HUES48 (cell line): Measurements from ENCODE around the gene CEP192.
"Not testable (repeated sequence)": the region's sequence is repeated elsewhere in the genome, so short reads cannot be mapped to it uniquely, and the experiment has no call there.

Source experiments
- H3K27ac ChIP-seq: one replicate; pipeline ENCODE4 v1.7.0; 2013; ENCODE audit warnings: low read depth, low read length, inconsistent platforms
- H3K27me3 ChIP-seq: 2 replicates; pipeline ENCODE4 v1.6.1; 2013; ENCODE audit warnings: mild to moderate bottlenecking, low read length; ENCODE audit not compliant: control insufficient read depth, insufficient read depth
- H3K36me3 ChIP-seq: 2 replicates; pipeline ENCODE4 v1.6.1; 2013; ENCODE audit warnings: low read length; ENCODE audit not compliant: control insufficient read depth, insufficient read depth
- H3K4me1 ChIP-seq: 2 replicates; pipeline ENCODE4 v1.6.1; 2013; ENCODE audit warnings: mild to moderate bottlenecking, low read length; ENCODE audit not compliant: control insufficient read depth, insufficient read depth
- H3K4me3 ChIP-seq: 2 replicates; pipeline ENCODE4 v1.5.1; 2013; ENCODE audit warnings: mild to moderate bottlenecking, low read depth, low read length
- H3K9ac ChIP-seq: 2 replicates; pipeline ENCODE4 v1.6.1; 2013; ENCODE audit warnings: mild to moderate bottlenecking, low read depth, low read length, moderate library complexity
- H3K9me3 ChIP-seq: 2 replicates; pipeline ENCODE4 v1.6.1; 2013; ENCODE audit warnings: low read length; ENCODE audit not compliant: control insufficient read depth, insufficient read depth

The CEP192 gene

DNA sequence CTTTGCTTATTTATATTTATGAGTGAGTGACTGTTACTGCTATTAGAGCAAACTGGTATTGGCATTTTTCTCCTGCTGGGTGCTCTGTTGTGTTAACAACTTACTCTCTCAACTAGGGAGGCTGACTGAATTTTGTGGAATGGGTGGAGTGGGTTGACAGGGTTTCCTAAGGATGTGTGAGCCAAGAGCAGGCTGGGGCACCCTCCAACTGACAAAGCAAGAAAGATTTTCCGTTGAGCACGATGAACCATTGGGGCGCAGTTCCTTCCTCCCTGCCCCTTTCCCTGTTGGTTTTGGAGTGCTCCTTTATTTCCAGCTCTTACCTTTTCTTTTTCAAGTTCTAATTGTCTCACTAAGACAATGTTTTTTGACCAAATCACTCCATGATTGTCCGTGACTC, 23.0 kb upstream of the CEP192 start:
- H3K4me3 ChIP-seq, result no peak overlapping the region
- H3K27ac ChIP-seq, result no peak overlapping the region
- H3K36me3 ChIP-seq, result peaks cover 64% of the 10 kb centered on the region
- no peak overlapping the region for H3K9ac ChIP-seq
- H3K9me3 ChIP-seq, result no peaks in the 10 kb centered on the region
- H3K4me1 ChIP-seq, result no peaks in the 10 kb centered on the region
- no peaks in the 10 kb centered on the region for H3K27me3 ChIP-seq

DNA sequence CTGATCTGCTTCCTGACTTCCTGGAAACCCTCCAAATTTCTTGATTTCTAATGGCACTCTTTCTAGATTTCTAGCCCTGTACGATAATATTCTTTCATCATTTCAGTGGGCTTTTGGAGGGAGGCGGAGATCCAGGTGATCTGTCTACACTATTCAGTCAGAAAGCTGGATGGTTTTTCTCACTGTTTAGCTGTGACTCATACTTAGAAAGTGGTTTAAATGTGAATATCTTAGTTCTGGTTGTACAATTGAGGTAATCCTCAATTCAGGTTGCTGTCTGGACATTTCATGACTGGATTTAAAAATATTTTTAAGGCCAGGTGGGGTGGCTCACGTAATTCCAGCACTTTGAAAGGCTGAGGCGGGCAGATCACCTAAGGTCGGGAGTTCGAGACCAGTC, 22.5 kb upstream of the CEP192 start:
- peaks cover 63% of the 10 kb centered on the region for H3K36me3 ChIP-seq
- no peak overlapping the region for H3K9ac ChIP-seq
- H3K4me1 ChIP-seq, result no peaks in the 10 kb centered on the region
- H3K9me3 ChIP-seq, result no peaks in the 10 kb centered on the region
- no peak overlapping the region for H3K27ac ChIP-seq
- no peaks in the 10 kb centered on the region for H3K27me3 ChIP-seq
- no peak overlapping the region for H3K4me3 ChIP-seq

DNA sequence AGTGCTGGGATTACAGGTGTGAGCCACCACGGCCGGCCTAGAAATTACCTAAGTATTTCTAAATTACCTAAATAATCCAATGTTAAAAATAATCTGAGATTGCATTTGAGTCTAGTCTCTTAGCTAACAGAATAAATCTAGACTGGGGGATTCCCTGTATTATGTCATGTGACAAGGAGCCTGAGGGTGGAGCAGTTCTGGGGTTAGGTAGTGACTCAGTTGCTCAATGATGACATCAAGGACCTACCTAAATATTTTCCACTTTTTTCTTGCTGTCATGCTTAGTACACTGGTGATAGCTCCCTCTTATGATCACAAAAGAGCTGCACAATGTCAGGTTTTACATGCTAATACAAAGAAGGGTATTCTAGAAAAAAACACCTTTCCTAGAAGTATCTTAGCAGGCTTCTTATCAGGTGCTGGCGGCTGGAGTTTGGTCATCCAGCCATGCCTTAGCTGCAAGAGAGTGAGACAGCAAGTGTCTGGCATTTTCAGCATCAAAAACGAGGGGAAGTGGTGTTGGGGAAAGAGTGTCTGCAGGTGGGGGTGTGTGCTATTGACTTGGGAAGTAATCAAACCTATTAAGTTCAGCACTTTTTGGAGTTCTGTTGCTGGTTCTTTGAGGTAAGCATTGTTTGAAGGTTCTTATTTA, 17.5 kb upstream of the CEP192 start:
- peaks cover 78% of the 10 kb centered on the region for H3K36me3 ChIP-seq
- no peak overlapping the region for H3K4me3 ChIP-seq
- 0 out of 2 replicates have a peak, but pooled peaks cover 3% of the 10 kb centered on the region for H3K9me3 ChIP-seq
- H3K27me3 ChIP-seq, result no peaks in the 10 kb centered on the region
- no peak overlapping the region for H3K9ac ChIP-seq
- H3K4me1 ChIP-seq, result no peaks in the 10 kb centered on the region
- no peak overlapping the region for H3K27ac ChIP-seq

DNA sequence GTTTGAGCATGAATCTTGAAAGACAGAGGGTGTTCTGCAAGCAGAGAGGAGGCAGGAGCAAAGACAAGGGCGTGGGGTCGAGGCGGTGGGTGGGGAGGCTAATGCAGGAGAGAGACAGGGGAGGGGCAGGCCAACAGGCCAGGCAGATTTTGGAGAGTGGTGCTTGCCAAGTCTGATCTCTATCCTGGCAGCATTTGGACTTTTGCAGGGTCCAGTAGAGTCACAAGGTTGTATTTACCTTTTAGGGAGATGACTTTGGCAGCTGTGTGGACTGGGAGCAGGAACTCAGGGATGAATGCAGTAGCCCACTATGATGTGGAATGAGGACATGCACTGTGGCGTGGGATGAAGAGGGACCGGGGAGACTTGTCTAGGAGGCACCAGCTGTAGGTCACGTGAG, 15.7 kb upstream of the CEP192 start:
- no peak overlapping the region for H3K9ac ChIP-seq
- 0 out of 2 replicates have a peak, but pooled peaks cover 5% of the 10 kb centered on the region for H3K9me3 ChIP-seq
- H3K27ac ChIP-seq, result no peak overlapping the region
- peaks cover 77% of the 10 kb centered on the region for H3K36me3 ChIP-seq
- no peak overlapping the region for H3K4me3 ChIP-seq
- H3K4me1 ChIP-seq, result no peaks in the 10 kb centered on the region
- no peaks in the 10 kb centered on the region for H3K27me3 ChIP-seq

DNA sequence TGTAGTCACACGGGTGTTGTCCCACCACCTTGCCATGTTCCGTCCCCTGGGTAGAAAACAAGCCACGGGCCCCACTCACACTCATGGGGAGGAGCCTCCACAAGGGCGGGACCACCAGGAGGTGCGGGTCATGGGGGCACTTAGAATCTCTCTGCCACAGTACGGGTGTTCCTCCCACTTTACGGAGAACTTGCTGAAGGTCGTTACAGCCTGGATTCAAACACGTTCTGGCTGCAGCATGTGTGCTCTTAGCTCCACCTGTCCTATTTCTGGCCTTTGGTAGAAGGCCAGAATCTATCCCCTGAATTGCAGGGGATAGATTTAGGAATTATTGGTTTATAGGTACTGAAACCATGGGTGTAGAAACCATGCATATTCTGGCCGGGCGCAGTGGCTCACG, 14.9 kb upstream of the CEP192 start:
- H3K9me3 ChIP-seq, result 0 out of 2 replicates have a peak, but pooled peaks cover 5% of the 10 kb centered on the region
- H3K4me1 ChIP-seq, result no peaks in the 10 kb centered on the region
- H3K9ac ChIP-seq, result no peak overlapping the region
- H3K27me3 ChIP-seq, result no peaks in the 10 kb centered on the region
- H3K36me3 ChIP-seq, result peaks cover 69% of the 10 kb centered on the region
- no peak overlapping the region for H3K27ac ChIP-seq
- no peak overlapping the region for H3K4me3 ChIP-seq

DNA sequence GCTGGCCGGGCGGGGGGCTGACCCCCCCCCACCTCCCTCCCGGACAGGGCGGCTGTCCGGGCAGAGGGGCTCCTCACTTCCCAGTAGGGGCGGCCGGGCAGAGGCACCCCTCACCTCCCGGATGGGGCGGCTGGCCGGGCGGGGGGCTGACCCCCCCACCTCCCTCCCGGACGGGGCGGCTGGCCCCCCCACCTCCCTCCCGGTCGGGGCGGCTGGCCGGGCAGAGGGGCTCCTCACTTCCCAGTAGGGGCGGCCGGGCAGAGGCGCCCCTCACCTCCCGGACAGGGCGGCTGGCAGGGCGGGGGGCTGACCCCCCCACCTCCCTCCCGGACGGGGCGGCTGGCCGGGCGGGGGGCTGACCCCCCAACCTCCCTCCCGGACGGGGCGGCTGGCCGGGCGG, 11.1 kb upstream of the CEP192 start:
- H3K27me3 ChIP-seq, H3K9me3 ChIP-seq, H3K4me3 ChIP-seq, H3K9ac ChIP-seq, H3K4me1 ChIP-seq, H3K27ac ChIP-seq: not testable (repeated sequence)
- peaks cover 69% of the 10 kb centered on the region for H3K36me3 ChIP-seq

DNA sequence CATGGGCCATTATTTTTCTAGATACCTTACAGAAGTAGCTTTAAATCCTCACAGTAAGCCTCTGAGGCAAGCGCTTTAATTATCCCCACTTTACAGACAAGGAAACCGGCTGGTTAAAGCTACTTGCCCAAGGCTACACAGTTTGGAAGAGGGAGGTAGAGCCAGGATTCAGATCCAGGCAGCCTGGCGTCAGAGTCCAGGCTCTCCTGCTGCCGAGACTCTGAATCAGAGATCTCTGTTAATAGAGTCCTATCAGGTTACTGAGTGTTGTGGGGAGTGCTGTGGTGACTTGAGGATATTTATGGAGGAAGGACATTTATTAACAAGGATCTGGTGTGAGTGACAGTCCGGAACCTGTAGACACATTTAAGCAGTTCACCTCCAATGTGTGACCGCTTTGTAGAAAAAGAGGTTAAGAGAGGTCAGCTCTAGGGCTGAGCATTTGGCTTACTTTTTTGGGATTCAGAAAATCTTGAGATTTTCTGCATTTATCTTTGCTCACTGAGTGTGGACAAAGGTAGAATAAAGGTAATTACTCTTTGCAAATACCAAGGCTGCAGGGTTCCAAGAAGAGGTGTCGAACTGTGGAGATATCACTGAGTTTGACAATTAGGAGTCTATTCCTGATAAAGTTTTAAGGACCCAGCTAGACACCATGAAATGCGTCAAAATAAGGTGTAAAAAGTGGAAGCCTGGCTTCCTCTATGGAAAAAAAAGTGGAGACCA, 1.6 kb upstream of the CEP192 start:
- no peaks in the 10 kb centered on the region for H3K27me3 ChIP-seq
- H3K9ac ChIP-seq, result no peak overlapping the region
- no peaks in the 10 kb centered on the region for H3K9me3 ChIP-seq
- H3K4me1 ChIP-seq, result peaks cover 25% of the 10 kb centered on the region
- H3K4me3 ChIP-seq, result no peak overlapping the region
- peaks cover 22% of the 10 kb centered on the region for H3K36me3 ChIP-seq
- peak overlapping the region; percentile 32 for H3K27ac ChIP-seq

DNA sequence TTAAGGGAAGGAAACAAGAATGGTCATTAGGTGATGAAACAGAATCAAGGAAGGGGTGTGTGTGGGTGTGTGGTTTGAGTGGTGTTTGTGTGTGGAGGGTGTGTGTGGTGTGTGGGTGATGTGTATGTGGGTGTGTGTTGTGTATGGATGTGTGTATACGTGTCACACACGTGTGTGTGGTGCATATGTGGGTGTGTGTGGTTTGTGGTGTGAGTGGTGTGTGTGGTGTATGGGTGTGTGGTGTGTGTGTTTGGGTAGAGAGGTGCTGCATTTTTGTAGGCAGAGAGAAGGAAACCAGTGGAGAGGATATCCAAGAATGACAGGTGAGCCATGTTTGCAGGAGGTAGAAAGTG, 1.1 kb upstream of the CEP192 start:
- Histone ChIP-seq H3K27ac (peak overlapping the region; percentile 85), H3K9me3 (no peaks in the 10 kb centered on the region), H3K9ac (no peak overlapping the region), H3K36me3 (peaks cover 17% of the 10 kb centered on the region), H3K27me3 (no peaks in the 10 kb centered on the region), H3K4me3 (peak overlapping the region; percentile 97), H3K4me1 (peaks cover 25% of the 10 kb centered on the region)

DNA sequence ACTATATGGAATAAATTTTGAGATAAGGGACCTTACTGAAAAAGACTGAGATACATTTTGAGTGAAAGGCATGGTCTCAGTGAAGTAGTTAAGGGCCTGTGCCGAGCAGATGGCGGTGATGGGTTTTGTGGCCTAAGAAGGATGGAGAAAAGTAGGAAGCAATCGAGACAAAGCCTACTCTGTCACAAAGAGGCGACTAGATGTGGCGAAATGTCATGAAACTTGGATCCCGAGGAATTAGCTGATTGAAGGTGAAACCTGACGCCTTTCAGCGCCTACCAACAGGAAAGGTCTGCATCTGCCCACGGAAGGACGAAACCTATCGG, 558 bp upstream of the CEP192 start:
- H3K4me1 ChIP-seq, result peaks cover 25% of the 10 kb centered on the region
- no peaks in the 10 kb centered on the region for H3K9me3 ChIP-seq
- H3K9ac ChIP-seq, result peak overlapping the region; percentile 79
- H3K4me3 ChIP-seq, result peak overlapping the region; percentile 97
- H3K36me3 ChIP-seq, result peaks cover 13% of the 10 kb centered on the region; the same call in 1 of the 2 replicates
- peak overlapping the region; percentile 85 for H3K27ac ChIP-seq
- H3K27me3 ChIP-seq, result no peaks in the 10 kb centered on the region

DNA sequence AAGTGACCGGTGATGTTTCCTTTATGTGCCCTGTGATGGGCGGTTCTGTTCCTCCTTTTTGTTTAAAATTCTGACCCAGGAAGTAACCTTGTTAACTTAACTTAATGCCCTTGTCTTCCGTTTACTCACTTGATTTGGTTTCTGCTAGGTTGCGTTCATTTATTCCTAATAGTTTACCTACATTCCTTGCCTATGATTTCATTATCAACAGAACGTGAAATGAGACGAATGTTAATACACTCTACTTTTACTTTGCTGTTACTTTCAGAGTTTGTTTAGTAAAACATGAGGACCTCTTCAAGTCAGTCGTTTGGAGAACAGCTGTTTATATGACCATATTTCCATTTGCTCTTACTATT, 638 bp downstream of the CEP192 start:
- Histone ChIP-seq H3K27me3 (no peaks in the 10 kb centered on the region), H3K27ac (peak overlapping the region; percentile 95), H3K9me3 (no peaks in the 10 kb centered on the region), H3K4me3 (peak overlapping the region; percentile 97), H3K9ac (peak overlapping the region; percentile 84), H3K36me3 (0 out of 2 replicates have a peak, but pooled peaks cover 4% of the 10 kb centered on the region), H3K4me1 (peaks cover 25% of the 10 kb centered on the region)

DNA sequence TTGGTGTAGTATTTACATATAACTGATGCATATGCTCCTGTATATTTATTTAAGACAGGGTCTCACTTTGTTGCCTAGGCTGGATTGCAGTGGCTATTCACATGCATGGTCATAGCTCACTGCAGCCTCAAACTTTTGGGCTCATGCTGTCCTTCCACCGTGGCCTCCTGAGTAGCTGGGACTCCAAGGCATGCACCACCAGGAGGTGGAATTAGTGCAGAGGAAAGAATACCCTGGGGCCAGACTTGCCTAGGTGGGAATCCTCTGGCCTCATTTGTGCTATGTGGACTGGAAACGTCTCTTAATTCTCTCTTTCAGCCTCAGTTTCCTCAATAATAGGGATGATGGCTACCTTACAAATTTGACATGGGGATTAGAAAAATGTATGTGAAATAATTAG, 2.3 kb downstream of the CEP192 start:
- peaks cover 25% of the 10 kb centered on the region for H3K4me1 ChIP-seq
- no peaks in the 10 kb centered on the region for H3K27me3 ChIP-seq
- no peak overlapping the region for H3K4me3 ChIP-seq
- no peaks in the 10 kb centered on the region for H3K36me3 ChIP-seq
- H3K9me3 ChIP-seq, result no peaks in the 10 kb centered on the region
- no peak overlapping the region for H3K9ac ChIP-seq
- no peak overlapping the region for H3K27ac ChIP-seq
